ENCODE data around the gene MAGEF1.

The MAGEF1 gene

GRCh38 chr3:184663356-184663755, 48.5 kb downstream of the MAGEF1 start:
- no peak for DNase-seq

GRCh38 chr3:184662187-184662586, 49.7 kb downstream of the MAGEF1 start:
- no peak for DNase-seq

GRCh38 chr3:184660931-184661330, 50.9 kb downstream of the MAGEF1 start:
- no peak for DNase-seq

Data from activated CD4-positive, CD25-positive, alpha-beta regulatory T cell (primary cell).